AG09319 (cell line): ENCODE results near the gene SCAND1.

Experiments
- DNase-seq: peaks from one replicate; pipeline ENCODE4 v3.0.0-alpha.2; 2010; ENCODE audit warnings: low read depth; ENCODE audit errors: extremely low read depth
- CTCF ChIP-seq: IDR thresholded peaks from 2 replicates; pipeline ENCODE4 v1.5.1; 2011; ENCODE audit warnings: low read depth, mild to moderate bottlenecking, inconsistent platforms, low read length, moderate library complexity

The SCAND1 gene

GRCh38 chr20:35942243-35942642, 12.1 kb downstream of the SCAND1 start:
- DNase-seq, result no peak
- TF ChIP-seq CTCF, result no peak

GRCh38 chr20:35941620-35942019, 12.7 kb downstream of the SCAND1 start:
- no peak for TF ChIP-seq CTCF
- no peak for DNase-seq

GRCh38 chr20:35939264-35939663, 15.0 kb downstream of the SCAND1 start:
- no peak for TF ChIP-seq CTCF
- DNase-seq, result no peak

- DNase-seq, result no peak
- TF ChIP-seq CTCF, result no peak
These were observed 20.3 kb downstream of the SCAND1 start for GRCh38 chr20:35934050-35934449.

- DNase-seq, result no peak
- TF ChIP-seq CTCF, result no peak
These were observed 25.0 kb downstream of the SCAND1 start for GRCh38 chr20:35929301-35929700.

GRCh38 chr20:35920523-35920922, 33.8 kb downstream of the SCAND1 start:
- no peak for DNase-seq
- no peak for TF ChIP-seq CTCF

GRCh38 chr20:35918021-35918420, 36.3 kb downstream of the SCAND1 start:
- TF ChIP-seq CTCF, result no peak
- DNase-seq, result no peak

GRCh38 chr20:35917077-35917476, 37.2 kb downstream of the SCAND1 start:
- TF ChIP-seq CTCF, result no peak
- DNase-seq, result no peak
